DOHH2 (cell line): ENCODE data around the gene OTUD7B.

Experiments used
- H3F3A ChIP-seq: fragments of 200-600 bp; sonication (generic), shearing (Covaris generic); 2 replicates; pipeline ENCODE4 v1.6.0; 2016; ENCODE audit warnings: antibody characterized with exemption, mild to moderate bottlenecking; ENCODE audit not compliant: control insufficient read depth, insufficient read depth
- H3K27ac ChIP-seq: fragments of 200-600 bp; sonication (generic); 2 replicates; pipeline ENCODE4 v1.5.1; 2014; ENCODE audit warnings: low read depth, mild to moderate bottlenecking, low read length, moderate library complexity
- H3K27me3 ChIP-seq: fragments of 200-600 bp; sonication (generic); 2 replicates; pipeline ENCODE4 v1.6.1; 2014; ENCODE audit warnings: mild to moderate bottlenecking, low read length, mixed read lengths; ENCODE audit not compliant: control insufficient read depth
- H3K36me3 ChIP-seq: fragments of 200-600 bp; sonication (generic); 2 replicates; pipeline ENCODE4 v1.6.1; 2014; ENCODE audit warnings: mild to moderate bottlenecking, low read length, moderate library complexity, mixed read lengths; ENCODE audit not compliant: control insufficient read depth
- H3K4me1 ChIP-seq: fragments of 200-600 bp; sonication (generic); 2 replicates; pipeline ENCODE4 v1.6.1; 2014; ENCODE audit warnings: mild to moderate bottlenecking, low read length, mixed read lengths; ENCODE audit not compliant: control insufficient read depth
- H3K4me2 ChIP-seq: fragments of 200-600 bp; sonication (generic); 2 replicates; pipeline ENCODE4 v1.6.0; 2014; ENCODE audit warnings: mild to moderate bottlenecking, low read length, moderate library complexity
- H3K4me3 ChIP-seq: fragments of 200-600 bp; sonication (generic); 2 replicates; pipeline ENCODE4 v1.5.1; 2014; ENCODE audit warnings: mild to moderate bottlenecking, low read length, mixed read lengths
- H3K79me2 ChIP-seq: fragments of 200-600 bp; sonication (generic); 2 replicates; pipeline ENCODE4 v1.6.1; 2014; ENCODE audit warnings: mild to moderate bottlenecking, low read length, mixed read lengths; ENCODE audit not compliant: control insufficient read depth
- H3K9me2 ChIP-seq: fragments of 200-600 bp; sonication (generic); replicated peaks from 2 replicates; pipeline ENCODE4 v1.6.1; 2014; ENCODE audit warnings: mild to moderate bottlenecking, low read length, mixed read lengths; ENCODE audit not compliant: control insufficient read depth
- H3K9me3 ChIP-seq: fragments of 200-600 bp; sonication (generic); 2 replicates; pipeline ENCODE4 v1.6.1; 2014; ENCODE audit warnings: antibody characterized with exemption, low read length, mixed read lengths; ENCODE audit not compliant: control insufficient read depth, insufficient read depth
- H4K20me1 ChIP-seq: fragments of 200-600 bp; sonication (generic); 2 replicates; pipeline ENCODE4 v1.6.0; 2014; ENCODE audit warnings: low read depth, mild to moderate bottlenecking, antibody characterized with exemption, low read length, moderate library complexity; ENCODE audit not compliant: control insufficient read depth, insufficient read depth
- CTCF ChIP-seq: fragments of 200-600 bp; sonication (generic); IDR thresholded peaks from one replicate; pipeline ENCODE4 v1.5.1; 2014; ENCODE audit warnings: antibody characterized with exemption, mild to moderate bottlenecking, low read depth, low read length; ENCODE audit not compliant: poor library complexity, severe bottlenecking
- EZH2phosphoT487 ChIP-seq: fragments of 200-600 bp; sonication (generic); IDR thresholded peaks from 2 replicates; pipeline ENCODE4 v1.6.1; 2017; ENCODE audit warnings: borderline replicate concordance, mild to moderate bottlenecking, antibody characterized with exemption, low read length, moderate library complexity, mixed read lengths

OTUD7B gene

GRCh38 chr1:149937759-149938158 is 72.8 kb downstream of the OTUD7B start:
- Histone ChIP-seq H3K9me2 (no peaks in the 10 kb centered on the region), H3K27me3 (peaks cover 2% of the 10 kb centered on the region; the same call in 1 of the 2 replicates), H3K79me2 (no peaks in the 10 kb centered on the region), H3K9me3 (no peaks in the 10 kb centered on the region), H3F3A (0 out of 2 replicates have a peak, but pooled peaks cover 2% of the 10 kb centered on the region), H3K36me3 (no peaks in the 10 kb centered on the region), H4K20me1 (no peaks in the 10 kb centered on the region), H3K4me1 (peaks cover 7% of the 10 kb centered on the region), H3K27ac (no peak overlapping the region), H3K4me2 (no peak overlapping the region), H3K4me3 (no peak overlapping the region)
- TF ChIP-seq EZH2phosphoT487 (no peak), CTCF (no peak)

- H4K20me1 ChIP-seq, result no peaks in the 10 kb centered on the region
- H3K27me3 ChIP-seq, result peaks cover 2% of the 10 kb centered on the region; the same call in 1 of the 2 replicates
- no peaks in the 10 kb centered on the region for H3K79me2 ChIP-seq
- no peak overlapping the region for H3K4me3 ChIP-seq
- H3F3A ChIP-seq, result 0 out of 2 replicates have a peak, but pooled peaks cover 2% of the 10 kb centered on the region
- H3K4me1 ChIP-seq, result peaks cover 7% of the 10 kb centered on the region
- H3K36me3 ChIP-seq, result no peaks in the 10 kb centered on the region
- H3K27ac ChIP-seq, result no peak overlapping the region
- TF ChIP-seq EZH2phosphoT487 (no peak), CTCF (no peak)
- no peak overlapping the region for H3K4me2 ChIP-seq
- no peaks in the 10 kb centered on the region for H3K9me2 ChIP-seq
- H3K9me3 ChIP-seq, result no peaks in the 10 kb centered on the region
These were observed 73.4 kb downstream of the OTUD7B start for GRCh38 chr1:149936992-149937705.

GRCh38 chr1:149936170-149936991 is 74.1 kb downstream of the OTUD7B start, which contains the start of gene MTMR11:
Gene MTMR11 (minus strand): TSS chr1:149936879. CDS start chr1:149936647, 232 bp downstream.
- TF ChIP-seq CTCF, result no peak
- TF ChIP-seq EZH2phosphoT487, result no peak
- Histone ChIP-seq H3K4me1 (peaks cover 7% of the 10 kb centered on the region), H4K20me1 (no peaks in the 10 kb centered on the region), H3K4me2 (no peak within 1 kb of the TSS), H3K36me3 (no peaks in the 10 kb centered on the region), H3K4me3 (no peak within 1 kb of the TSS), H3K9me2 (no peaks in the 10 kb centered on the region), H3K27ac (no peak within 1 kb of the TSS), H3K27me3 (peaks cover 2% of the 10 kb centered on the region; the same call in 1 of the 2 replicates), H3K9me3 (no peaks in the 10 kb centered on the region), H3F3A (0 out of 2 replicates have a peak, but pooled peaks cover 2% of the 10 kb centered on the region), H3K79me2 (no peaks in the 10 kb centered on the region)
